Measurements from ENCODE around the gene MGAT3. TPM values are rescaled to one million over a fixed set of nuclear protein-coding genes. Genes with fewer than 3 reads are reported as not detected.

The MGAT3 gene
- total RNA-seq, 2 experiments from 2014 or later = 0.90 to 1.9 TPM

- H3K36me3 Mint-ChIP-seq (ENCODE audit: low read depth) = peaks cover 24% of the 10 kb centered on the region
- no peak for TF ChIP-seq CTCF (IDR thresholded peaks at IDR 0.05)
- H3K4me3 Mint-ChIP-seq = no peak overlapping the region
- ATAC-seq = no peak
- H3K27me3 Mint-ChIP-seq = no peaks in the 10 kb centered on the region
- H3K27ac Mint-ChIP-seq = no peak overlapping the region
- peaks cover 41% of the 10 kb centered on the region for H3K4me1 Mint-ChIP-seq (ENCODE audit: low read depth)
- H3K9me3 Mint-ChIP-seq = peaks cover 2% of the 10 kb centered on the region
- intact Hi-C loops (cut with micrococcal nuclease) = no loop called here
- CTCF ChIA-PET = no interaction called here
- DNase-seq = no peak
- POLR2A ChIA-PET = interaction anchor here (1.2 kb wide), 1 partner anchor 45 kb away, joined by 4 read pairs; no protein-coding TSS in a partner anchor
Measured at GRCh38 chr22:39416319-39416718, 40.5 kb upstream of the MGAT3 start.

GRCh38 chr22:39417641-39418040 lies 39.2 kb upstream of the MGAT3 start:
- ChIA-PET POLR2A (no interaction called here), CTCF (no interaction called here)
- H3K36me3 Mint-ChIP-seq (ENCODE audit: low read depth) = peaks cover 23% of the 10 kb centered on the region
- TF ChIP-seq CTCF (IDR thresholded peaks at IDR 0.05) = no peak
- H3K27ac Mint-ChIP-seq = no peak overlapping the region
- H3K4me1 Mint-ChIP-seq (ENCODE audit: low read depth) = peaks cover 29% of the 10 kb centered on the region
- ATAC-seq = no peak
- DNase-seq = no peak
- no peaks in the 10 kb centered on the region for H3K9me3 Mint-ChIP-seq
- no peak overlapping the region for H3K4me3 Mint-ChIP-seq
- intact Hi-C loops (cut with micrococcal nuclease) = no loop called here
- no peaks in the 10 kb centered on the region for H3K27me3 Mint-ChIP-seq

GRCh38 chr22:39418696-39419095 lies 38.1 kb upstream of the MGAT3 start:
- DNase-seq (no peak), ATAC-seq (no peak)
- H3K4me1 Mint-ChIP-seq (ENCODE audit: low read depth) = peaks cover 23% of the 10 kb centered on the region
- H3K27me3 Mint-ChIP-seq = no peaks in the 10 kb centered on the region
- POLR2A ChIA-PET = interaction anchor here (0.6 kb wide), 1 partner anchor 14 kb away, joined by 5 read pairs; no protein-coding TSS in a partner anchor
- no peaks in the 10 kb centered on the region for H3K9me3 Mint-ChIP-seq
- H3K4me3 Mint-ChIP-seq = no peak overlapping the region
- intact Hi-C loops (cut with micrococcal nuclease) = no loop called here
- no peak overlapping the region for H3K27ac Mint-ChIP-seq
- H3K36me3 Mint-ChIP-seq (ENCODE audit: low read depth) = peaks cover 23% of the 10 kb centered on the region
- no peak for TF ChIP-seq CTCF (IDR thresholded peaks at IDR 0.05)
- CTCF ChIA-PET = no interaction called here

GRCh38 chr22:39419096-39419495 lies 37.7 kb upstream of the MGAT3 start:
- DNase-seq = no peak
- no peak overlapping the region for H3K27ac Mint-ChIP-seq
- intact Hi-C loops (cut with micrococcal nuclease) = no loop called here
- no peak overlapping the region for H3K4me3 Mint-ChIP-seq
- no peak for ATAC-seq
- no peaks in the 10 kb centered on the region for H3K27me3 Mint-ChIP-seq
- ChIA-PET CTCF (no interaction called here), POLR2A (interaction anchor here (0.6 kb wide), 1 partner anchor 14 kb away, joined by 5 read pairs; no protein-coding TSS in a partner anchor)
- no peaks in the 10 kb centered on the region for H3K9me3 Mint-ChIP-seq
- H3K36me3 Mint-ChIP-seq (ENCODE audit: low read depth) = peaks cover 26% of the 10 kb centered on the region
- TF ChIP-seq CTCF (IDR thresholded peaks at IDR 0.05) = no peak
- peaks cover 19% of the 10 kb centered on the region for H3K4me1 Mint-ChIP-seq (ENCODE audit: low read depth)

GRCh38 chr22:39419911-39420310 lies 36.9 kb upstream of the MGAT3 start:
- Mint-ChIP-seq H3K4me1 (ENCODE audit: low read depth) (peaks cover 10% of the 10 kb centered on the region), H3K36me3 (ENCODE audit: low read depth) (peaks cover 27% of the 10 kb centered on the region), H3K27me3 (no peaks in the 10 kb centered on the region), H3K27ac (no peak overlapping the region), H3K9me3 (no peaks in the 10 kb centered on the region), H3K4me3 (no peak overlapping the region)
- ChIA-PET CTCF (no interaction called here), POLR2A (no interaction called here)
- TF ChIP-seq CTCF (IDR thresholded peaks at IDR 0.05) = no peak
- intact Hi-C loops (cut with micrococcal nuclease) = no loop called here
- ATAC-seq = no peak
- no peak for DNase-seq

Data from activated CD8-positive, alpha-beta T cell treated with anti-CD3 and anti-CD28 coated beads for 36 hours (primary cell).